ENCODE data around the gene SMARCAL1.

Gene SMARCAL1

GRCh38 chr2:216392945-216393840, 19.1 kb upstream of the SMARCAL1 start:
- no peak for DNase-seq

- DNase-seq, result no peak
Measured at GRCh38 chr2:216394881-216395280, 17.4 kb upstream of the SMARCAL1 start.

GRCh38 chr2:216399621-216400020, 12.7 kb upstream of the SMARCAL1 start:
- no peak for DNase-seq

- no peak for DNase-seq
Measured at GRCh38 chr2:216402751-216403150, 9.5 kb upstream of the SMARCAL1 start.

GRCh38 chr2:216404010-216404618, 8.2 kb upstream of the SMARCAL1 start:
- DNase-seq, result no peak

- no peak for DNase-seq
Measured at GRCh38 chr2:216405588-216405987, 6.7 kb upstream of the SMARCAL1 start.

- DNase-seq, result no peak
Measured at GRCh38 chr2:216406826-216407225, 5.5 kb upstream of the SMARCAL1 start.

GRCh38 chr2:216408426-216409290, 3.6 kb upstream of the SMARCAL1 start:
- no peak for DNase-seq

- DNase-seq, result no peak
Measured at GRCh38 chr2:216410550-216410949, 1.7 kb upstream of the SMARCAL1 start.

- no peak for DNase-seq
Measured at GRCh38 chr2:216413882-216414281, 1.6 kb downstream of the SMARCAL1 start.

- no peak for DNase-seq
Measured at GRCh38 chr2:216414772-216415319, 2.6 kb downstream of the SMARCAL1 start.

- no peak for DNase-seq
Measured at GRCh38 chr2:216415541-216415940, 3.3 kb downstream of the SMARCAL1 start.

- DNase-seq, result no peak
Measured at GRCh38 chr2:216416571-216417307, 4.5 kb downstream of the SMARCAL1 start.

- no peak for DNase-seq
Measured at GRCh38 chr2:216418981-216419380, 6.7 kb downstream of the SMARCAL1 start.

- no peak for DNase-seq
Measured at GRCh38 chr2:216420367-216421101, 8.2 kb downstream of the SMARCAL1 start.

- DNase-seq, result no peak
Measured at GRCh38 chr2:216423071-216423470, 10.8 kb downstream of the SMARCAL1 start.

- DNase-seq, result no peak
Measured at GRCh38 chr2:216424274-216424673, 12.0 kb downstream of the SMARCAL1 start.

- no peak for DNase-seq
Measured at GRCh38 chr2:216425008-216425787, 12.9 kb downstream of the SMARCAL1 start.

- no peak for DNase-seq
Measured at GRCh38 chr2:216426166-216426777, 14.0 kb downstream of the SMARCAL1 start.

GRCh38 chr2:216426938-216427337, 14.7 kb downstream of the SMARCAL1 start:
- DNase-seq, result no peak
